CD4-positive, alpha-beta T cell treated with Interleukin-21 for 1 hour (primary cell): Measurements from ENCODE around the gene HAVCR1.

ENCODE experiments used
- DNase-seq: peaks from one replicate; pipeline ENCODE4 v3.0.0-alpha.2; 2020

Gene HAVCR1

GRCh38 chr5:156984064-156984463 lies 74.9 kb downstream of the HAVCR1 start:
- no peak for DNase-seq

- no peak for DNase-seq
These were observed 77.4 kb downstream of the HAVCR1 start for GRCh38 chr5:156981481-156981880.
